SK-N-SH treated with all-trans-retinoic acid at 6 μM for 48 hours (cell line): ENCODE measurements around the gene MSMP.

Experiments used
- ATAC-seq: fragments of 200-7000 bp; cut with Tn5 transposase; 3 replicates; pipeline ENCODE4 v1.9.1; 2020; ENCODE audit warnings: mild to moderate bottlenecking, moderate library complexity
- ARNTL ChIP-seq: fragments of 450-650 bp; formaldehyde crosslinking; IDR thresholded peaks from 2 replicates; pipeline ENCODE4 v1.5.0; 2020; ENCODE audit warnings: low read depth, mild to moderate bottlenecking, moderate library complexity, borderline replicate concordance
- CREB5 ChIP-seq: fragments of 250-450 bp; sonication (Bioruptor Pico); IDR thresholded peaks from 2 replicates; pipeline ENCODE4 v1.5.1; 2020; ENCODE audit warnings: low read depth, mild to moderate bottlenecking, moderate library complexity
- CSDC2 ChIP-seq: fragments of 250-450 bp; sonication (Bioruptor Pico); IDR thresholded peaks from 2 replicates; pipeline ENCODE4 v1.5.0; 2020; ENCODE audit warnings: mild to moderate bottlenecking, moderate library complexity
- CSRNP3 ChIP-seq: fragments of 250-450 bp; sonication (Bioruptor Pico); IDR thresholded peaks from 2 replicates; pipeline ENCODE4 v1.5.1; 2021; ENCODE audit warnings: mild to moderate bottlenecking, moderate library complexity
- ESRRG ChIP-seq: fragments of 250-450 bp; sonication (Bioruptor Pico); IDR thresholded peaks from 2 replicates; pipeline ENCODE4 v1.6.1; 2021; ENCODE audit warnings: mild to moderate bottlenecking
- GLIS3 ChIP-seq: fragments of 250-450 bp; sonication (Bioruptor Pico); IDR thresholded peaks from 2 replicates; pipeline ENCODE4 v1.5.0; 2020; ENCODE audit warnings: mild to moderate bottlenecking, moderate library complexity
- ISL1 ChIP-seq: fragments of 250-450 bp; sonication (Bioruptor Pico); IDR thresholded peaks from 2 replicates; pipeline ENCODE4 v2.1.2; 2022; ENCODE audit warnings: mild to moderate bottlenecking, moderate library complexity
- POU6F1 ChIP-seq: fragments of 250-450 bp; sonication (Bioruptor Pico); IDR thresholded peaks from 2 replicates; pipeline ENCODE4 v1.8.0; 2021; ENCODE audit warnings: low read depth, mild to moderate bottlenecking, moderate library complexity, borderline replicate concordance
- PPARA ChIP-seq: fragments of 250-450 bp; sonication (Bioruptor Pico); IDR thresholded peaks from 2 replicates; pipeline ENCODE4 v1.5.0; 2020; ENCODE audit warnings: mild to moderate bottlenecking, borderline replicate concordance
- SNAI2 ChIP-seq: fragments of 250-450 bp; sonication (Bioruptor Pico); IDR thresholded peaks from 2 replicates; pipeline ENCODE4 v1.5.0; 2020; ENCODE audit warnings: mild to moderate bottlenecking, moderate library complexity
- TCF4 ChIP-seq: fragments of 250-450 bp; sonication (Bioruptor Pico); IDR thresholded peaks from 2 replicates; pipeline ENCODE4 v1.8.0; 2021; ENCODE audit warnings: mild to moderate bottlenecking, moderate library complexity, borderline replicate concordance
- TOX ChIP-seq: fragments of 250-450 bp; sonication (Bioruptor Pico); IDR thresholded peaks from 2 replicates; pipeline ENCODE4 v1.8.0; 2021; ENCODE audit warnings: mild to moderate bottlenecking, moderate library complexity, borderline replicate concordance
- ZFP3 ChIP-seq: fragments of 250-450 bp; sonication (Bioruptor Pico); IDR thresholded peaks from 2 replicates; pipeline ENCODE4 v1.5.0; 2020; ENCODE audit warnings: mild to moderate bottlenecking, moderate library complexity
- ZFP30 ChIP-seq: fragments of 450-650 bp; formaldehyde crosslinking; IDR thresholded peaks from 2 replicates; pipeline ENCODE4 v1.5.0; 2022; ENCODE audit warnings: mild to moderate bottlenecking, moderate library complexity
- ZNF565 ChIP-seq: fragments of 450-650 bp; formaldehyde crosslinking; conservative IDR thresholded peaks from 2 replicates; pipeline ENCODE4 v1.5.0; 2020; ENCODE audit warnings: low read depth, mild to moderate bottlenecking, moderate library complexity
- ZNF70 ChIP-seq: fragments of 450-650 bp; formaldehyde crosslinking; IDR thresholded peaks from 2 replicates; pipeline ENCODE4 v1.5.0; 2020; ENCODE audit warnings: mild to moderate bottlenecking, moderate library complexity
- TF ChIP-seq, protein P1 (sequence below): fragments of 250-450 bp; sonication (Bioruptor Pico); IDR thresholded peaks from 2 replicates; pipeline ENCODE4 v1.8.0; 2020; ENCODE audit warnings: mild to moderate bottlenecking, moderate library complexity, borderline replicate concordance

Gene MSMP

GRCh38 chr9:35791297-35791921, 37.3 kb upstream of the MSMP start, which contains the start of gene NPR2:
Gene NPR2 (plus strand): TSS chr9:35791591. CDS start chr9:35792409, 818 bp downstream.
- ATAC-seq = no peak
- TF ChIP-seq POU6F1 (CRISPR knock-in tag) (no peak), ZNF70 (CRISPR knock-in tag) (no peak), CREB5 (CRISPR knock-in tag) (no peak), TCF4 (no peak), ZNF565 (CRISPR knock-in tag) (no peak), ZFP3 (CRISPR knock-in tag) (no peak), CSRNP3 (CRISPR knock-in tag) (no peak), GLIS3 (CRISPR knock-in tag) (no peak), ESRRG (CRISPR knock-in tag) (no peak)
- TF ChIP-seq, protein P1, sequence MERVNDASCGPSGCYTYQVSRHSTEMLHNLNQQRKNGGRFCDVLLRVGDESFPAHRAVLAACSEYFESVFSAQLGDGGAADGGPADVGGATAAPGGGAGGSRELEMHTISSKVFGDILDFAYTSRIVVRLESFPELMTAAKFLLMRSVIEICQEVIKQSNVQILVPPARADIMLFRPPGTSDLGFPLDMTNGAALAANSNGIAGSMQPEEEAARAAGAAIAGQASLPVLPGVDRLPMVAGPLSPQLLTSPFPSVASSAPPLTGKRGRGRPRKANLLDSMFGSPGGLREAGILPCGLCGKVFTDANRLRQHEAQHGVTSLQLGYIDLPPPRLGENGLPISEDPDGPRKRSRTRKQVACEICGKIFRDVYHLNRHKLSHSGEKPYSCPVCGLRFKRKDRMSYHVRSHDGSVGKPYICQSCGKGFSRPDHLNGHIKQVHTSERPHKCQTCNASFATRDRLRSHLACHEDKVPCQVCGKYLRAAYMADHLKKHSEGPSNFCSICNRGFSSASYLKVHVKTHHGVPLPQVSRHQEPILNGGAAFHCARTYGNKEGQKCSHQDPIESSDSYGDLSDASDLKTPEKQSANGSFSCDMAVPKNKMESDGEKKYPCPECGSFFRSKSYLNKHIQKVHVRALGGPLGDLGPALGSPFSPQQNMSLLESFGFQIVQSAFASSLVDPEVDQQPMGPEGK (CRISPR knock-in tag) = no peak

GRCh38 chr9:35790385-35791296, 36.6 kb upstream of the MSMP start:
- ATAC-seq = peak; percentile 97
- no peak for TF ChIP-seq SNAI2 (CRISPR knock-in tag)
- TF ChIP-seq CREB5 (CRISPR knock-in tag) = no peak
- TF ChIP-seq ISL1 (CRISPR knock-in tag) = no peak
- TF ChIP-seq CSRNP3 (CRISPR knock-in tag) = no peak
- TF ChIP-seq ARNTL (CRISPR knock-in tag) = no peak
- TF ChIP-seq PPARA (CRISPR knock-in tag) = no peak
- TF ChIP-seq TOX (CRISPR knock-in tag) = no peak
- TF ChIP-seq ZFP30 (CRISPR knock-in tag) = no peak
- TF ChIP-seq TCF4 = no peak
- TF ChIP-seq, protein P1 (CRISPR knock-in tag) = no peak
- TF ChIP-seq CSDC2 (CRISPR knock-in tag) = no peak
- TF ChIP-seq ZFP3 (CRISPR knock-in tag) = no peak
